Activated T-cell treated with anti-CD3 and anti-CD28 coated beads, Interleukin-2, amount 50 U/mL, for 24 hours (primary cell): ENCODE data around the gene KASH5.
"Not testable (repeated sequence)": the region's sequence is repeated elsewhere in the genome, so short reads cannot be mapped to it uniquely, and the experiment has no call there.

ENCODE experiments used
- DNase-seq: peaks from one replicate; pipeline ENCODE4 v3.0.0-alpha.2; 2020
- H3K27ac Mint-ChIP-seq: 2 replicates; pipeline ENCODE4 v1.8.0; 2020; ENCODE audit warnings: mild to moderate bottlenecking, mixed read lengths
- H3K27me3 Mint-ChIP-seq: 2 replicates; pipeline ENCODE4 v1.8.0; 2020; ENCODE audit warnings: mixed read lengths
- H3K36me3 Mint-ChIP-seq: 2 replicates; pipeline ENCODE4 v1.8.0; 2020; ENCODE audit warnings: low read depth, mixed read lengths
- H3K4me1 Mint-ChIP-seq: 2 replicates; pipeline ENCODE4 v1.8.0; 2020; ENCODE audit warnings: low read depth, mixed read lengths
- H3K4me3 Mint-ChIP-seq: 2 replicates; pipeline ENCODE4 v1.8.0; 2020; ENCODE audit warnings: mild to moderate bottlenecking, moderate library complexity, mixed read lengths
- H3K9me3 Mint-ChIP-seq: 2 replicates; pipeline ENCODE4 v1.8.0; 2020; ENCODE audit warnings: mixed read lengths

Gene KASH5

GRCh38 chr19:49355909-49356353 lies 32.1 kb upstream of the KASH5 start:
- Mint-ChIP-seq H3K4me3 (no peak overlapping the region), H3K27me3 (peaks cover 39% of the 10 kb centered on the region), H3K9me3 (no peaks in the 10 kb centered on the region), H3K4me1 (peaks cover 9% of the 10 kb centered on the region), H3K36me3 (no peaks in the 10 kb centered on the region), H3K27ac (no peak overlapping the region)
- no peak for DNase-seq

GRCh38 chr19:49356382-49356781 lies 31.7 kb upstream of the KASH5 start:
- H3K27ac Mint-ChIP-seq = no peak overlapping the region
- H3K36me3 Mint-ChIP-seq = no peaks in the 10 kb centered on the region
- peaks cover 12% of the 10 kb centered on the region for H3K4me1 Mint-ChIP-seq
- H3K27me3 Mint-ChIP-seq = peaks cover 42% of the 10 kb centered on the region
- DNase-seq = no peak
- no peaks in the 10 kb centered on the region for H3K9me3 Mint-ChIP-seq
- H3K4me3 Mint-ChIP-seq = no peak overlapping the region

- DNase-seq = no peak
- Mint-ChIP-seq H3K36me3 (no peaks in the 10 kb centered on the region), H3K27me3 (peaks cover 42% of the 10 kb centered on the region), H3K9me3 (no peaks in the 10 kb centered on the region), H3K4me3 (no peak overlapping the region), H3K27ac (no peak overlapping the region), H3K4me1 (peaks cover 18% of the 10 kb centered on the region)
Measured at GRCh38 chr19:49357186-49357585, 30.9 kb upstream of the KASH5 start.

GRCh38 chr19:49359851-49360820 lies 27.9 kb upstream of the KASH5 start:
- DNase-seq = no peak
- Mint-ChIP-seq H3K36me3 (no peaks in the 10 kb centered on the region), H3K4me1 (peaks cover 21% of the 10 kb centered on the region), H3K9me3 (no peaks in the 10 kb centered on the region), H3K4me3 (no peak overlapping the region), H3K27ac (no peak overlapping the region), H3K27me3 (peaks cover 35% of the 10 kb centered on the region)

GRCh38 chr19:49361438-49362047 lies 26.5 kb upstream of the KASH5 start:
- H3K27ac Mint-ChIP-seq = no peak overlapping the region
- H3K4me1 Mint-ChIP-seq = peaks cover 12% of the 10 kb centered on the region

GRCh38 chr19:49362048-49362928 lies 25.8 kb upstream of the KASH5 start, which contains the start of gene TEAD2:
Gene TEAD2, minus strand, starts transcription at chr19:49362416. Its CDS starts 2,341 bp downstream, at chr19:49360075.
- Mint-ChIP-seq H3K27ac (no peak within 1 kb of the TSS), H3K27me3 (peaks cover 20% of the 10 kb centered on the region), H3K9me3 (no peaks in the 10 kb centered on the region), H3K4me3 (peak within 1 kb of the TSS; percentile 45), H3K4me1 (peaks cover 12% of the 10 kb centered on the region), H3K36me3 (no peaks in the 10 kb centered on the region)
- peak; percentile 54 for DNase-seq

More at GRCh38 chr19:49361438-49362047, 26.5 kb upstream of the KASH5 start:
- Mint-ChIP-seq H3K9me3 (no peaks in the 10 kb centered on the region), H3K36me3 (no peaks in the 10 kb centered on the region), H3K4me3 (peak overlapping the region; percentile 45), H3K27me3 (peaks cover 22% of the 10 kb centered on the region)
- no peak for DNase-seq

- Mint-ChIP-seq H3K27ac (no peak overlapping the region), H3K4me1 (peaks cover 12% of the 10 kb centered on the region), H3K36me3 (no peaks in the 10 kb centered on the region), H3K4me3 (no peak overlapping the region), H3K27me3 (peaks cover 17% of the 10 kb centered on the region), H3K9me3 (no peaks in the 10 kb centered on the region)
- peak; percentile 58 for DNase-seq
Measured at GRCh38 chr19:49362929-49363267, 25.2 kb upstream of the KASH5 start.

GRCh38 chr19:49363268-49364082 lies 24.6 kb upstream of the KASH5 start, which contains the start of gene DKKL1:
Gene DKKL1, plus strand, starts transcription at chr19:49363877. Its CDS starts 122 bp downstream, at chr19:49363999.
- peak; percentile 83 for DNase-seq
- Mint-ChIP-seq H3K27me3 (peaks cover 17% of the 10 kb centered on the region), H3K27ac (no peak within 1 kb of the TSS), H3K4me3 (no peak within 1 kb of the TSS), H3K36me3 (no peaks in the 10 kb centered on the region), H3K4me1 (peaks cover 12% of the 10 kb centered on the region), H3K9me3 (no peaks in the 10 kb centered on the region)

- Mint-ChIP-seq H3K27ac (no peak overlapping the region), H3K36me3 (no peaks in the 10 kb centered on the region), H3K4me3 (no peak overlapping the region), H3K9me3 (no peaks in the 10 kb centered on the region), H3K4me1 (peaks cover 12% of the 10 kb centered on the region), H3K27me3 (peaks cover 22% of the 10 kb centered on the region)
- DNase-seq = no peak
Measured at GRCh38 chr19:49364083-49364737, 23.8 kb upstream of the KASH5 start.

GRCh38 chr19:49366110-49366509 lies 21.9 kb upstream of the KASH5 start:
- Mint-ChIP-seq H3K36me3 (no peaks in the 10 kb centered on the region), H3K4me3 (no peak overlapping the region), H3K9me3 (peaks cover 3% of the 10 kb centered on the region), H3K27me3 (peaks cover 16% of the 10 kb centered on the region), H3K4me1 (peaks cover 11% of the 10 kb centered on the region), H3K27ac (no peak overlapping the region)
- DNase-seq = no peak

GRCh38 chr19:49368711-49369358 lies 19.2 kb upstream of the KASH5 start:
- no peak for DNase-seq
- H3K36me3 Mint-ChIP-seq = no peaks in the 10 kb centered on the region
- H3K4me3 Mint-ChIP-seq = no peak overlapping the region
- H3K4me1 Mint-ChIP-seq = peaks cover 3% of the 10 kb centered on the region
- peaks cover 16% of the 10 kb centered on the region for H3K27me3 Mint-ChIP-seq
- no peak overlapping the region for H3K27ac Mint-ChIP-seq
- peaks cover 3% of the 10 kb centered on the region for H3K9me3 Mint-ChIP-seq

GRCh38 chr19:49371184-49371583 lies 16.9 kb upstream of the KASH5 start:
- H3K27ac Mint-ChIP-seq = no peak overlapping the region
- H3K27me3 Mint-ChIP-seq = peaks cover 16% of the 10 kb centered on the region
- no peaks in the 10 kb centered on the region for H3K36me3 Mint-ChIP-seq
- DNase-seq = no peak
- H3K4me3 Mint-ChIP-seq = no peak overlapping the region
- H3K9me3 Mint-ChIP-seq = peaks cover 3% of the 10 kb centered on the region
- no peaks in the 10 kb centered on the region for H3K4me1 Mint-ChIP-seq

- not testable (repeated sequence) for H3K4me1 Mint-ChIP-seq, DNase-seq, H3K4me3 Mint-ChIP-seq, H3K27me3 Mint-ChIP-seq, H3K27ac Mint-ChIP-seq, H3K36me3 Mint-ChIP-seq, H3K9me3 Mint-ChIP-seq
Measured at GRCh38 chr19:49373174-49373573, 14.9 kb upstream of the KASH5 start.
